ENCODE results near the gene IRX4.

DNA sequence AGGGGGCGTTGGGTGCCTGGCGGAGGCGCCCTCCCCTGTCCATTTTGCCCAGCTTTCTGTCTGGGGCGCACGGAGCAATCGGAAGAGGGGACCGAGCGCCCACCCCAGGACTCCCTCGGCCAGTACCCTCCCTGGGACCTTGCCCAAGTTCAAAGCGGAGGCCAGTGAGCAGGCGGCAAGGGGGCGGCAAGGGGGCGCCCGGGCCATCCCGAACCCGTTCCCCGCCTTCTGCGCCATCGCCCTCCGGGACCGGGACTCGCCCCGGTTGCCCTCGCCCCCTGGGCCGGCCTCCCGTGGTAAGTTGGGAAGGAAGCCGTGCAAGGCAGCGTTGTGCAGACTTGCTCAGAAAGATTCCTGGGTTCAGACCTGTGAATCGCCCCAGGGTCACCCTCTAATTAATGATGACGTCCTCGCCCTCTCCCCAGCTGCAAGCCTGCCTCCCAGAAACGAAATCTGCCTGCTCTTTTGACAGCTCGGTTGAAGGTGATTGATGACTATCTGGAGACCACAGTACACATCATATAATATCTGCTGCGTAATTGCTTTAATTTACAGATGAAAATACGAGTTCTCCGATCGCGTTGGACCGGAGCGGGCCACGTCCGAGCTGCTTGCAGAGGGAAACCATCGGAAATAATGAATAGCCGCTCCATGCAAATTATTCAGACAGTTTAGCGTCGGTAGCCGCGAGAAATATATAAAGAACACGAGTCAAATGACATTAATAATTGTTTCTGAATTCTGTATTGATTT lies 1.4 kb upstream of the IRX4 start:
- TF ChIP-seq YY1 (IDR thresholded peaks at IDR 0.05; ENCODE audit: low read depth) (no peak), CEBPB (IDR thresholded peaks at IDR 0.05) (no peak), TAF1 (IDR thresholded peaks at IDR 0.05; ENCODE audit: low read depth) (no peak), TEAD4 (IDR thresholded peaks at IDR 0.05) (no peak), EGR1 (IDR thresholded peaks at IDR 0.05) (no peak), CREB1 (IDR thresholded peaks at IDR 0.05; ENCODE audit: low read depth) (no peak), FOXM1 (IDR thresholded peaks at IDR 0.05; ENCODE audit: borderline replicate concordance, low read depth) (no peak), TCF12 (IDR thresholded peaks at IDR 0.05; ENCODE audit: low read depth) (no peak)
- TF ChIP-seq, protein P1, sequence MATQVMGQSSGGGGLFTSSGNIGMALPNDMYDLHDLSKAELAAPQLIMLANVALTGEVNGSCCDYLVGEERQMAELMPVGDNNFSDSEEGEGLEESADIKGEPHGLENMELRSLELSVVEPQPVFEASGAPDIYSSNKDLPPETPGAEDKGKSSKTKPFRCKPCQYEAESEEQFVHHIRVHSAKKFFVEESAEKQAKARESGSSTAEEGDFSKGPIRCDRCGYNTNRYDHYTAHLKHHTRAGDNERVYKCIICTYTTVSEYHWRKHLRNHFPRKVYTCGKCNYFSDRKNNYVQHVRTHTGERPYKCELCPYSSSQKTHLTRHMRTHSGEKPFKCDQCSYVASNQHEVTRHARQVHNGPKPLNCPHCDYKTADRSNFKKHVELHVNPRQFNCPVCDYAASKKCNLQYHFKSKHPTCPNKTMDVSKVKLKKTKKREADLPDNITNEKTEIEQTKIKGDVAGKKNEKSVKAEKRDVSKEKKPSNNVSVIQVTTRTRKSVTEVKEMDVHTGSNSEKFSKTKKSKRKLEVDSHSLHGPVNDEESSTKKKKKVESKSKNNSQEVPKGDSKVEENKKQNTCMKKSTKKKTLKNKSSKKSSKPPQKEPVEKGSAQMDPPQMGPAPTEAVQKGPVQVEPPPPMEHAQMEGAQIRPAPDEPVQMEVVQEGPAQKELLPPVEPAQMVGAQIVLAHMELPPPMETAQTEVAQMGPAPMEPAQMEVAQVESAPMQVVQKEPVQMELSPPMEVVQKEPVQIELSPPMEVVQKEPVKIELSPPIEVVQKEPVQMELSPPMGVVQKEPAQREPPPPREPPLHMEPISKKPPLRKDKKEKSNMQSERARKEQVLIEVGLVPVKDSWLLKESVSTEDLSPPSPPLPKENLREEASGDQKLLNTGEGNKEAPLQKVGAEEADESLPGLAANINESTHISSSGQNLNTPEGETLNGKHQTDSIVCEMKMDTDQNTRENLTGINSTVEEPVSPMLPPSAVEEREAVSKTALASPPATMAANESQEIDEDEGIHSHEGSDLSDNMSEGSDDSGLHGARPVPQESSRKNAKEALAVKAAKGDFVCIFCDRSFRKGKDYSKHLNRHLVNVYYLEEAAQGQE (IDR thresholded peaks at IDR 0.05; ENCODE audit: low read depth) = no peak
